Neural cell (in vitro differentiated cells): ENCODE data around the gene VPS13D.

Source experiments
- EP300 ChIP-seq: fragments of 450-650 bp; conservative IDR thresholded peaks from 2 replicates; pipeline ENCODE4 v1.6.1; 2014; ENCODE audit warnings: antibody characterized with exemption, mild to moderate bottlenecking, moderate library complexity; ENCODE audit not compliant: poor library complexity, severe bottlenecking
- EZH2 ChIP-seq: fragments of 200-600, 300-800 bp; shearing (Covaris generic), sonication (generic); IDR thresholded peaks from 2 replicates; pipeline ENCODE4 v1.6.1; 2014; ENCODE audit warnings: antibody characterized with exemption, low read length, borderline replicate concordance, mild to moderate bottlenecking; ENCODE audit not compliant: insufficient read depth, poor library complexity, severe bottlenecking
- MXI1 ChIP-seq: fragments of 450-650 bp; conservative IDR thresholded peaks from 2 replicates; pipeline ENCODE4 v1.6.1; 2014; ENCODE audit warnings: antibody characterized with exemption, mild to moderate bottlenecking; ENCODE audit not compliant: poor library complexity, severe bottlenecking
- POLR2AphosphoS5 ChIP-seq: IDR thresholded peaks from 2 replicates; pipeline ENCODE4 v1.6.1; 2012
- TAF1 ChIP-seq: IDR thresholded peaks from 2 replicates; pipeline ENCODE4 v1.6.1; 2012; ENCODE audit warnings: low read depth
- TF ChIP-seq, protein P1 (sequence below): fragments of 450-650 bp; IDR thresholded peaks from 2 replicates; pipeline ENCODE4 v1.5.1; 2014; ENCODE audit warnings: antibody characterized with exemption, mild to moderate bottlenecking, moderate library complexity; ENCODE audit not compliant: poor library complexity, severe bottlenecking
- TF ChIP-seq, protein P2 (sequence below): IDR thresholded peaks from 2 replicates; pipeline ENCODE4 v1.6.1; 2012; ENCODE audit warnings: borderline replicate concordance

DNA sequence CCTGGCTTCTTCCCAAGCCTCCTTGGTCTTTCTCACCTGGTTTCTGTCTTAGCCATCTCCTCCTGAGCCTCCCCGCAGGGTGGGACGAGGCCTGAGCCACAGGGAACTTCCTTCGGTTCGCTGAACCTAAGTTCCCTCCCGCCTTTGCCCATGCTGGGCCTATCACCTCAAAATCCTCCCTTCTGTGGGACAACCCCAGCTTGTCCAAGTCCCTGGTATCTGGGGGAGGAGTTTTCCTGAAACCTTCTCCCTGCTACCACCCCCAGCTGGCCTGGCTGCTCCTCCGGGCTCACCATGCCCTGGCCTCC is 27.7 kb upstream of the VPS13D start:
- TF ChIP-seq EP300 = no peak
- TF ChIP-seq POLR2AphosphoS5 = no peak
- TF ChIP-seq, protein P1, sequence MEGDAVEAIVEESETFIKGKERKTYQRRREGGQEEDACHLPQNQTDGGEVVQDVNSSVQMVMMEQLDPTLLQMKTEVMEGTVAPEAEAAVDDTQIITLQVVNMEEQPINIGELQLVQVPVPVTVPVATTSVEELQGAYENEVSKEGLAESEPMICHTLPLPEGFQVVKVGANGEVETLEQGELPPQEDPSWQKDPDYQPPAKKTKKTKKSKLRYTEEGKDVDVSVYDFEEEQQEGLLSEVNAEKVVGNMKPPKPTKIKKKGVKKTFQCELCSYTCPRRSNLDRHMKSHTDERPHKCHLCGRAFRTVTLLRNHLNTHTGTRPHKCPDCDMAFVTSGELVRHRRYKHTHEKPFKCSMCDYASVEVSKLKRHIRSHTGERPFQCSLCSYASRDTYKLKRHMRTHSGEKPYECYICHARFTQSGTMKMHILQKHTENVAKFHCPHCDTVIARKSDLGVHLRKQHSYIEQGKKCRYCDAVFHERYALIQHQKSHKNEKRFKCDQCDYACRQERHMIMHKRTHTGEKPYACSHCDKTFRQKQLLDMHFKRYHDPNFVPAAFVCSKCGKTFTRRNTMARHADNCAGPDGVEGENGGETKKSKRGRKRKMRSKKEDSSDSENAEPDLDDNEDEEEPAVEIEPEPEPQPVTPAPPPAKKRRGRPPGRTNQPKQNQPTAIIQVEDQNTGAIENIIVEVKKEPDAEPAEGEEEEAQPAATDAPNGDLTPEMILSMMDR = no peak
- TF ChIP-seq MXI1 = no peak
- TF ChIP-seq TAF1 = no peak
- no peak for TF ChIP-seq EZH2
- TF ChIP-seq, protein P2, sequence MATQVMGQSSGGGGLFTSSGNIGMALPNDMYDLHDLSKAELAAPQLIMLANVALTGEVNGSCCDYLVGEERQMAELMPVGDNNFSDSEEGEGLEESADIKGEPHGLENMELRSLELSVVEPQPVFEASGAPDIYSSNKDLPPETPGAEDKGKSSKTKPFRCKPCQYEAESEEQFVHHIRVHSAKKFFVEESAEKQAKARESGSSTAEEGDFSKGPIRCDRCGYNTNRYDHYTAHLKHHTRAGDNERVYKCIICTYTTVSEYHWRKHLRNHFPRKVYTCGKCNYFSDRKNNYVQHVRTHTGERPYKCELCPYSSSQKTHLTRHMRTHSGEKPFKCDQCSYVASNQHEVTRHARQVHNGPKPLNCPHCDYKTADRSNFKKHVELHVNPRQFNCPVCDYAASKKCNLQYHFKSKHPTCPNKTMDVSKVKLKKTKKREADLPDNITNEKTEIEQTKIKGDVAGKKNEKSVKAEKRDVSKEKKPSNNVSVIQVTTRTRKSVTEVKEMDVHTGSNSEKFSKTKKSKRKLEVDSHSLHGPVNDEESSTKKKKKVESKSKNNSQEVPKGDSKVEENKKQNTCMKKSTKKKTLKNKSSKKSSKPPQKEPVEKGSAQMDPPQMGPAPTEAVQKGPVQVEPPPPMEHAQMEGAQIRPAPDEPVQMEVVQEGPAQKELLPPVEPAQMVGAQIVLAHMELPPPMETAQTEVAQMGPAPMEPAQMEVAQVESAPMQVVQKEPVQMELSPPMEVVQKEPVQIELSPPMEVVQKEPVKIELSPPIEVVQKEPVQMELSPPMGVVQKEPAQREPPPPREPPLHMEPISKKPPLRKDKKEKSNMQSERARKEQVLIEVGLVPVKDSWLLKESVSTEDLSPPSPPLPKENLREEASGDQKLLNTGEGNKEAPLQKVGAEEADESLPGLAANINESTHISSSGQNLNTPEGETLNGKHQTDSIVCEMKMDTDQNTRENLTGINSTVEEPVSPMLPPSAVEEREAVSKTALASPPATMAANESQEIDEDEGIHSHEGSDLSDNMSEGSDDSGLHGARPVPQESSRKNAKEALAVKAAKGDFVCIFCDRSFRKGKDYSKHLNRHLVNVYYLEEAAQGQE = no peak
